HG02943 (cell line): ENCODE measurements around the gene ADGRL3.

Experiments
- ATAC-seq: cut with Tn5 transposase; IDR thresholded peaks from one replicate; pipeline ENCODE4 v1.9.1; 2021; ENCODE audit warnings: mild to moderate bottlenecking, low read depth, moderate library complexity; ENCODE audit not compliant: unreplicated experiment

ADGRL3 gene

DNA sequence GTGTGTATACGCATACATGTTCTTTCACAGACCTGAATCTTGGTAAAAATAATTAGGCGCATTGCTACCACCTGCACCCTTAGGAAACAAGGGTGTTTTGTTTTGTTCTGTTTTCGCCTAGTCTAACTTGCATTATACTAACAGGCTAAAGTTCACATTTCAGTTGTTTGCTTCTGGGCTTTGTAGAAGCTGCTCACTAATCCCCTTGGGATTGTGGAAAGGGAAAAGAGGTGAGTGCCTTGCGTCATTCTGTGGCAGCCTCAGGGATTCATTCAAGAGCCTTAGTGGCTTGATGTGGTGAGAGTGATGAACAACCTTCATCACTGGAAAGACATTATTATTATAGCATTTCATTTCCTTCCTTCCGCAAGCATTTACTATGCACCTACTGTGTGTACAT, 331.1 kb downstream of the ADGRL3 start:
- ATAC-seq: no peak

DNA sequence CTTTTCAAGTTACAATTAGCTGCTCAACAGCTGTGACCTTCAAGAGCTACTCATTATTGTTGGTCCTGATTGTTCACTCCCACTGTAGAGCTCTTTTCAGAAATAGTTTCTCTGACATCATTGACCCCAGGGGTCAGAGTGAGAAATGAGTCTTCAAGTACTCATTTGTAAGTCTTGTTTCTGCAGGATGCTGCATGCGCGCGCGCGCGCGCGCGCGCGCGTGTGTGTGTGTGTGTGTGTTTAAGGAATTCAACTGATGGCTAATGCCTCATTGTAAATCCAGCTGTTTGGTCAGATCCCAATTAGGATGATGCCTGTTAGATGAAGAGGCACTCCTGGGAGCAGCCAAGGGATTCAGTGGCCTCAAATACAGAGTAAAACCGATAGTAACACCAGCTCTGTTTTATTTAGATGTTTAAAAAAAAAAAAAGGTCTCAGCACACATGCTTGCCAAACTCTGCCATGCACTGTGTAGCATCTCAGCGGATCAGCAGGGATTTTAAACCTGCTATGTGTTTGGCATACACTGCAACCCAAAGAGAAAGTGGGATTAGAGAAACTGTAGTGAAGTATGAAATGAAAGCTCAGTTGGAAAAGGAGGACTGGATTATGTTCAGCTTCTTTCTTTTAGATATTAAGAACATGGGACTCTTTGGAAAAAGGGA, 332.3 kb downstream of the ADGRL3 start:
- ATAC-seq: no peak

DNA sequence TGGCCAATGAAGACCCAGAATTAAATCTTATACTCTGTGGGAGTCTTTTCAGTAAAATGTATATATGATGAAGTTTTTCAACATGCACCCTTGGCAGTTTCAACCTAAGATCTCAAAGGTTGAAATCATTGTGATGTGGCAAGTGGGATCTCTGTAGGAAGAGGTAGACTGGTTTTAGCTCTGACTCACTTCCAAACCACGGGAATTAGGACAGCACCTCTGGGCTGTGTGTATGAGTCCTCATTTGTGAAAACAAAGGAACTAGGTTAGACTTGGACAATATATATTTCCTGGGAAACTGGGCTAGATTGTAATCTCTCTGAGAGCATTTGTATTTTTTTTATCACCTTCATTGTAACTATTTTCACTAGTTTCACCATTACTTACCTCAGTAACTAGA, 333.0 kb downstream of the ADGRL3 start:
- ATAC-seq: no peak

DNA sequence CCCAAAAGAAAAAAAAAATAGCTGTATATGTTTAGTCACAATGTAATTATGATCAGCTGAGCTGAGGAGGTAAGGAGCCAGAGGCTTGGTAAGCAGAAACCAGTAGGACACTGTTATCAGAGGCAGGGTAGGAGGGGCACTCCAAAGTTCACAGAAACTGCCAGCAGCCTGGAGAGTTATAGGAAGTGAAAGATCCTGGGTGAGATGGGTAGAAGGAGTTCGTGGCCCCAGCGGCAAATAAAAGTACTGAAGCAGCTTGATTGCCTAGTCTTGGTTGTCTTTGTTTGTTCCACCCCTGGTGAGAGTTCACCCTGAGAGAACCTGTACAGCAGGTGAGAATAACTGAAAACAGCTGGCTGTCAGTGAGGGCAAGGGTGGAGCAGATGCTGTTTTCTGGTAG, 340.8 kb downstream of the ADGRL3 start:
- no peak for ATAC-seq

DNA sequence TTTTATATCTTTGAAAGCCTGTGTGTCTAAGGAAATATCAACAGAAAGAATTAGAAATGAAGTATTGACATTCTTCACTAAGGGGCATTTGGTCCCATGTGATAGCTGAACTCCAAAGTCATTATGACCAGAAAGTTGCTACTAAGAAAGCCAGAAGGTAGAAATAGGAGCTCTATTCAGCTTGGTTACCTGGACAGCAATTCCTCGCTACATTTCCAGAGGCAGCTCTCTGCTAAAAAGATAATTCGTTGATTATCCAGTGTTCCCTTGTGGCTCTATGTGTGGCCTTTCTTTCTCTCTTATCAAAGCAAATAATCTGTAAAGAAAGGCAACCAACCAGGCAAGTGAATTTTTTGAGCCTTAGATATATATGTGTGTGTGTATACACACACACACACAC, 341.3 kb downstream of the ADGRL3 start:
- ATAC-seq: no peak

DNA sequence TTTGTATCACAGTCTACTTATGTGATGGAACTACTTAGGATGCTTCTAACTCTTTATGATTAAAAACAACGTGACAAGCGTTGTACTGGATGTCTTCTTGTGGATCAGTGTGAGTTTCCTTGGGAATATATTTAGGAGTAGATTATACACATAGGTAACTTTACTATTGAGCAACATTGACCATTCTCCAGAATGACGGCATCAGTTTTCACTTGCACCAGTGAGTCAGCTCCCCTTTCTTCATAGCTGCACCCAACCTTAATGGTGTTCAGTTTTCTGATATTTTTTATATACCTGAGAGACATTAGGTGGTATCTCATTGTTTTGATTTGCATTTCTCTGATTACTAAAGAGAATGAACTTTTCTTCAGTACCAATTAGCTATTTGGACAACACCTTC, 343.9 kb downstream of the ADGRL3 start:
- ATAC-seq: no peak

DNA sequence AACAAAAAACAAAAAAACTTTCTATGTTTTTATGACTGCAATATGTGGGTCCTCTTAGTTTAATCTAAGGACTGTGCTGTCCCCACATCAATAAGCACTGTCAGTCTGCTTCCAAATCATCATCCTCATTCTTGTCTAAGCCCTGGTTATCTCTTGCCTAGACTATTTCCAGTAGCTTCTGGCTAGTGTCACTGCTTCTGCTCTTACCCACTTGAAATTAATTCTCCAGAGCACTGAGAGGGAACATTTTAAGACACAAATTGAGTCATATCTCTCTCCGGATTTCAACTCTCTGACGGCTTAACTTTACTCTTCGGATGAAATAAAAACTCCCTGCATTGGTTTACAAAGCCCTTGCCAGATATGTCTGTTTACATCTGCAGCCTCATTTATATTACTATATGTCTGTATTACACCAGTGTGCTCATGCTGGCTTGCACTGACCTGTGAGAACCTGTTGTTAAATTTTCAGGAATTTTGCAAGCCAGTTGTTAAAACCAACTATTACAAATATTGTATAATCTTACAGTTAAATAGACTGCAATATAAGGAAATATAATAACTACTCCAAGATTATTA, 345.9 kb downstream of the ADGRL3 start:
- ATAC-seq: no peak

DNA sequence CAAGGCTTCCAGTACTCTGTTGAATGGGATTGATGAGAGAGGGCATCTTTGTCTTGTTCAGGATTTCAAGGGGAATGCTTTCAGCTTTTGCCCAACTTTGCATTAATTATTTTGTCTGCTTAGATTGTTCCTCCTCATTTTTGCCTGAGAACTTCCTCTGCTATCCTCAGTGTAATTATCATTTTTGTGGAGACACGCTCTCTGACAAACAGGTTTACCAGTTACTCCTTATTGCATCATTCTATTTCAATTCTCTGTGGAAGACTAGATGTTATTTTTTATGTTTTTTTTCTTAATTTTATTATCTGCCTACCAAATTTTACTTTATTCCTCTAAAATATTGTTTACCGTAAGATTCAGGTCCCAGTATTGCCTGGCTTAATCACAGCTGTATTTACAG, 349.2 kb downstream of the ADGRL3 start:
- ATAC-seq: no peak

DNA sequence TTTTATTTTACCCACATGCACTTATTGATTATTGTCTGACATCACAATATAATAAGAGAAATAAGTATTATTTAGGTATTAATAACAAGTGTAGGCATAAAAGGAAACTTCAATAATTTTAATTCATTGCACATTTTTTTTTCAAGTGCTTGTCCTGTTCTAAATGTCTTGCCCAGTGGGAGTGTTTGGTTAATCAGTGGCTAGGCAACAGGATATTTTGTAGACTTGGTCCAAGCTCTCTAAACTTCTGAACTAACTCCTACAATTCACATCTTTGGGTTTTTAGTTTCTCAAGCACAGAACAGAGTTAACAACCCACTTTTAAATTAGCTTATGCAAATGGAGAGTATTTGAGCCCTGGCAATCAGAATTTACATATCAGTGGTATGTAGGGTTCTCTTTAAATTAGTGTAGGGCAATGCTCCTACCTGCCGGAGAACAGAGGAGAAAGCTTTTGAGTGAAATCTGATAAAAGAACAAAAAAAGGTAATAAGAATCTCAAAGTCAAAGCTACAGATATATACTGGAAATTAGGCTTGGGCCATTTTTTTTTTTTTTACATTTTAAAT, 353.5 kb downstream of the ADGRL3 start:
- no peak for ATAC-seq

DNA sequence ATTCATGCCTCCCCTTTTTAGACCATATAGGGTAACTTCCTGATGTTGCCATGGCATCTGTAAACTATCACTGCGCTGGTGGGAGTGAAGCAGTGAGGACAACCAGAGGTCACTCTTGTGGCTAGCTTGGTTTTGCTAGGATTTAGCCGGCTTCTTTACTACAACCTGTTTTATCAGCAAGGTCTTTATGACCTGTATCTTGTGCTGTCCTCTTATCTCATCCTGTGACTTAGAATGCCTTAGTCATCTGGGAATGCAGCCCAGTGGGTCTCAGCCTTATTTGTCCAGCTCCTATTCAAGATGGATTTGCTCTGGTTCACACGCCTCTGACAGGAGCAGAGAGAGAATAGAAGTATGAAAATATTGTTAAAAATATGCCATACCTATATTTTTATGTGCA, 355.7 kb downstream of the ADGRL3 start:
- ATAC-seq: no peak

DNA sequence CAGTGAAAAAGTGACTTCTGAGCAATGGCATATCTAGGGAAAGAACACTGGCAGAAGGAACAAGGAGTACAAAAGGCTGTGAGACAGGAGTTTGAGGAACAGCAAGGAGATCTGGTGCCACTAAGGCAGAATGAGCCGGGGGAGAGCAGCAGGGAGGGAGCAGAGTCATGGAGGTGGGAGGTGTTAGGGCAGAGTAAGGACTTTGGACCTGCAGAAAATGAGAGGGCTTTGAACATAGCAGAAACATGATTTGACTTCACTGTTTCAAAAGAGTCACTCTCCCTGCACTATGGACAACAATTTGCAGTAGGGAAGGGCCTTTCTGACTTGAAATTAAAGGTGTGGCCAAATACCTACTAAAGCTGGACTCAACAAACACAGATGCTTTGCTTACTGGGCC, 356.2 kb downstream of the ADGRL3 start:
- no peak for ATAC-seq

DNA sequence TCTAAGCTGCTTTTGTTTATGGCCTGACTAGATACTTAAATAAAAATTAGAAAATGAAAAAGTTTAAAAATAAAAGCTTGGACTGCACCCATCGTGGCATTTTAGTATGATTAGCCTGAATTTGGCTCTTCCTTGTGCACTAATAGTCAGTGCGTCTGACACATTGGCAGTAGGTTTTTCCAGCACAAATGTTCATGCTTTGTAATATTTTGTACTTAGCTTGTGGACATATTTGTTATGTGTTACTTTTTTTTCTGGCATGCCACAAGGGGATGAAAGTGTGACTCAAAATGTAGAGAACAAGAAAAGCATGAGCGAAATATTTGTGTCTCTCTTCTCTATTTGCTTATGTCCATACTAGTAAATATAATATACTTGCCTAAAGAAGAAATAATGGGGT, 359.3 kb downstream of the ADGRL3 start:
- no peak for ATAC-seq

DNA sequence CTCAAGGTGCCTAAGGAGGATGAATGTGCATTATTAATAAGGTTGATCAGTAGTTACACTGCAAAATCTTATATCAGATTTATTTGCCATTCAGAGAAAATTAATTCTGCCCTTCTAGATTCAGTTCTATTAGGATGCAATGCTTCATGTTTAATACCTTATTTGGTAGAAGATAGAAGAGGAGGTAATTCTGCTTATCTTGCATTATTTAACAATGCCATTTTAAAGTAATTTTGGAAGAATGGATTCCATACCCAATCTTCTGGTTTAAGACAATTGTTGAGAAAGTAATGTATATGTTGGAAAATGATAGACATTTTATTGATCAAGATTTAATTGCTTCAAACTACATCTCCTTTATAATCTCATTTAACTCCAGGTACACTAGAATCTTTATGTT, 360.9 kb downstream of the ADGRL3 start:
- ATAC-seq: no peak

DNA sequence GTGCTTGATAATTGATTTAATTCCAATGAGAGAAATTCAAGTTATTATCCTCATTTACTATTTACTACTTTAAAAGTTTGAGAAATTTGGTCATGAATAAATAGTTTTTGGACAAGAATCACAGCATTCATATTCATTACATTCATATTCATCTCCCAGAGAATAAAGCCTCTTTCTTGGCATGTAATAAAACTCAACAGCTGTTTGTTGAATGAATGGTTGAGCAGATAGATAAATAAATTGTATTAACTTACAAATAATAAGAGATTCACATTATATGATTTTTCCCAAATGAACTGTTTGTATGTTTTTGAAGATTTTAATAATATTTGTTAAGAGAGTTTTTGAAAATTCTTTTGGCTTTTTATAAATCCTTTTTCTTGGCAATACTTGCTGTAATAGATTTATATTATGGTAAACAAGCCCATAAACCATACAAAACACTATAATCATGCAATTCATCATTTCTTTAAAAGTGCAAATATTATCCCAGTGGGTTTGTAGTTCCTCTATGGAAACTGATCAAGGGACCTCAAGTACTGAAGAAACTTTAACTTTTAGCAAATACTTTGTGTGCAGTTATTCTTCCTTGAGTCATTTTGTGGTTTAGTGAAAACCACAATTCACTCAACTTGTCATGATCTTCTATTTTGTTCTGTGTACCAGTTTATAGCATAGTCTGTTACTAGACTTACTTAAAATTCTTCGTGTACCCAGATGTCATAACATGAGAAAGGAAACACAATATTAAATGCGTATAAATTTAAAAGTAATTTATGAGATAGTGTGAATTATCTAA, 371.8 kb downstream of the ADGRL3 start:
- no peak for ATAC-seq

DNA sequence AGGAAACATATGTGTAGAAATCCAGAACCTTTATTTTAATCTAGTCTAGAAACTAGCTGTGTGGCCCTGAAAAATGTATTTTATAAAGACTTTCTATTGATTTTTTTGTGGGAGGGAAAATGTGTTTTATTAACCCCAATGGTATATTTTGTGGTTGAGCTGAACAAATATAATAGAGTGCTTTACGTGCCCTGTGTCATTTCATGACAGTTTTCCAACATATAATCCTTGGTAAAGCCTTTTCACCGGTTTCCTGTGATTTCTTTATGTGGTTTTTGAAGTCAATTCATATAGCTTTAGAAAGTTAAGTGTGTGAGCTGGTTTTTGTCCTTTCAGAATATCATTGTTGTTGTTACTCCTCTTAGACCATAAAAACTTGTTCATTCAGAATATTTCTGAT, 375.7 kb downstream of the ADGRL3 start:
- ATAC-seq: no peak

DNA sequence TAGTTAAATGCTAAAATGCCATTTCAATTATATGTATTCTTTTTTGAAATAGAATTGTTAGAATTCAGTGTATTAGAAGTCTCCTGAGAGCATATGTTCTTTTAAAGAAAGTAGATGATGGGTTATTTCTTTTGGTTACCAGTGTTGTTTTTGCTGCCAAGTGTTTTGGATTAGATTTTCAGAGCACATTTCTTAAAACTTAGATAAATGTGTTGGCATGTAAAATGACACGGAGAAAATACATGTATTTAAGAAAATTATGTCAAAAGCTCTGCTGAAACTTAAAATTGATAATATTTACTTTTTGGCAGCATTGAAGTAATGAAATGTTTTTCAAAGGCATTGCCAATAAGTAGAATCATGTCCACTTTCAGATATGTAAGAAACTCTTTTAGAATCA, 379.7 kb downstream of the ADGRL3 start:
- ATAC-seq: no peak

DNA sequence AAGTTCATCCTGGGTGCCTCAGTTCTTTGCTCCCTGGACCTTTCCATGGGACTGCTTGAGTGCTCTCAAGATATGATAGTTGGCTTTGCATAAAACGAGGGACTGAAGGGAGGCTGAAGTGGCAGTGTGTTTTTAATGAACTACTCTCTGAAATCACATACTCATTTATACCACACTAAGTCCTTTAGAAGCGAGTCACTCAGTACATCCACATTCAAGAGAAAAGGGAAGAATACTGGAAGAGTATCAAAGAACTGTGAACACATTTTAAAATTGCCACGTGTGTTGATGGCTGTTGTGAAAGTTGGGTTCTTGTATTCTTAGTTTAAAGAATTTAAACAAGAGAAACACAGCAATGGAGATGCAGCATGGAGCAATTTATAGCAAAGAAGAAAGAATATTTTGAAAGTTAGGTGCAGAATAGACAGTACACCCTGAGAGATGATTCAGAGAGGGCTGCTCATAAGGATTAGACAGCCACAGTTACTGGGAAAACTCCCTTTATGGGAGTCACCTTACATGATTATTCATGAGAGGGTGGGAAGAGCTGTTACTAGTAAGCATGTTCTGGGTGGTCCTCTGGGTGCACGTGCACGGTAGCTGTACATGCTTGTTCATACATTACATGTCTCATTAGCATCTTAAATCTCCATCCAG, 380.7 kb downstream of the ADGRL3 start:
- no peak for ATAC-seq

DNA sequence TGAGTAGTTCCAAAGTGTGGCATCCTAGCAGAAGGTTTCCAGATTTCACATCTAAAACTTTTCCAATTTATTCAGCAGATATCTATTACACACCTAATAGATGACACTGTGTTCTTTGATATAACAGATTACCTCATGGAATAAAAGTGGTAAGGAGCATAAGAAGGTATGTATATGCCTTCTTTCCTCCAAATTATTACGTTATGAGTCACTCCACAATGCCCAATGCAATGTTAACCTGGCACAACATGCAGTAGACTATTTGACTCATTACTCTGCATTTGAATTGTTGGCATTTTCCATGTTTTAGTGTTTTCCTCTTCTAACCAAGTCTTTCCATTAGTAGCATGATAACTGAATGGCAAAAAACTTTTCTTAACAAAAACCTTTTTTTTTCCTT, 383.6 kb downstream of the ADGRL3 start:
- ATAC-seq: no peak

DNA sequence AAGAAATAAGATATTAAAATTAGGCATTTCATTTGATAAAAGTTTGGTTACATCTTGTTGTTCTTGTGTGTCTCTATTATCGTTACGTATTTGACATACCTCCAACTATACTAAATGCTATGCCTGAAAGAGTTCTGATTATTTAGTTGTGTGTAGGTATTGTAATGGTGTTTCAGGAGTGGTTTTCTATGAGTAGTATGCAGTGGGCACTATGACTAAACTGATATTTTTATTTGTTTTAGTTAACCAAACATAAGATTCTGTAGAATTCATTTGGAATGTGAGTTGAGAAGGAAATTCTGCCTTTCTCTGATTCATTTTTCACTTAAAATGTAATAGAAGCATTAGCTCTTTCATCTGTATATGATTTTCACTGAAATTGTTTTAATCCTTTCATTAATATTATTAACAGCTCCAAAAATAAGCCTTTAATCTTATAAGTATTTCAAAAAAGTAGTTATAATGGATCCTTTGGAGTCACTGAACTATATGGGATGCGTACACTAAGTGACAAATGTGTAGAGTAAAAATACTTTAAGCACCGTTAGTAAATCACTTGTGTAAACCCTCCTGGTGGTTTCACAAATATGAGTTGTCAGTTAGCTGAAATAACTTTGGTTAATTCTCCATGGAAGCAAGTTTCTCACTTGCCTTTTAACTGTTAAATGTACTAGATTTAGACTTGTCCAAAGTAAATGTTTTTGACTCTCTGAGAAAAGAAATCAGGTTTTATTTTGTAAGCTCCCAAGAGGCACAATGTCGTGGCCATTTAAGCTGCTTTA, 388.7 kb downstream of the ADGRL3 start:
- ATAC-seq: no peak

DNA sequence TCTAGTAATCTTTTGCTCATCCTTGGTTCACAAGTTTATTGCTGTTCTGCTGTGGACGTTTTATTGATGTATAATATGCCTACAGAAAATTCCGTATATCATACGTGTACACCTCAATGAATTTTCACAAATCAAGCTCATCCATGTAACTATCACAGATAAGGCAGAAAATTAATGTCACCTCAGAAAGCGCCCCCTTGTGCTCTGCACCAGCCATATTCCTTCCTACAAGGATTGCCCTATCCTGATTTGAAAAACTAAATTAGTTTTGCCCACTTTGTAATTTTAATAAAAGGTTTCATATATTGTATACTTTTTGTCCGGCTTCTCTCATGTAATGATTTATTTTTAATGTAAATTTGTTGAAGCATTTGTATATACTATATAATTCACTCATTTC, 390.8 kb downstream of the ADGRL3 start:
- no peak for ATAC-seq
